ENCODE data around the gene DCXR. TPM values are rescaled to one million over a fixed set of nuclear protein-coding genes. Genes with fewer than 3 reads are reported as not detected.

The DCXR gene
- total RNA-seq, 8 experiments from 2014 or later: 55.7 to 94.5 (median 80.7) TPM

DNA sequence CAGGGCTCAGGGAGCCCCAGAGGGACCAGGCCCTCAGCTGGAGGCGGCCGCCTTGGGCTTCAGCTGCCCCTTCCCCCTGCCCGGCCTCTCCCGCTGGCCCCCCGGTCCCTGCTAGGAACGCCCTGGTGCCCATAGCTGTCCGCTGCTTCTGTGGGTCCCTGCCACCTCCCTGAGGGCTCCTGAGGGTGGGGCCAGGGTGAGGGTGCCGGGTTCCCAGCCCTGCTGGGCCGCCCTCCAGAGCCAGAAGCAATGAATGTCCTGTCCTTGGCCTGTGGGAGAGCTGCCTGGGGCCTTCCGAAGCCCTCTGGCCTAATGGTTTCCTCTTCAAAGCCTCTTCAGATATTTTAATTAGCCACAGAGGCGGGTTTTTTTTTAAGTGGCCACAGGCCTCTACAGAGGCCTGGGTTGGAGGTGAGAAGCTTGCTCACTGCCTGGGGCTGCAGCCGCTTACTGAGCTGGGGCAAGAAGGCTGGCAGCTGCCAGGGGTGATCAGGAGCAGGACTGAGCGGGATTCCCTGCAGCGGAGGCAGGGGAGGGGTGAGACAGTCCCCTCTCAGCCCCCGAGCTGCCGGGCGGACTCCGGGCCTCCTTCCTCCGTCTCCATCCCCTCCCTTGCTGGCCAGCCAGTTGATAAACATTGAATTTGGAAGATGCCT is 24.7 kb downstream of the DCXR start:
- in situ Hi-C loops (cut with MboI; ENCODE audit: low pct_unique_long_range_greater_than_20kb in 2 of 9, low sequenced_read_pairs in 9 of 9, unreplicated experiment in 9 of 9): no loop called here
- 40 to 90% (median 81%) methylated on average over 1 to 5 of the region's 19 CpGs; no CpG with 5 or more reads in 4 of the 10 experiments for WGBS, 10 experiments
- H3K4me3 ChIP-seq: no peak overlapping the region
- peak; percentile 30 to 60 (median 50) for ATAC-seq (replicated peaks in 6 of 8)
- H3K27ac ChIP-seq: peak overlapping the region; percentile 7 to 49
- H3K4me1 ChIP-seq (replicated peaks in 1 of 2): peaks cover 13 to 25% of the 10 kb centered on the region in 2 donors

DNA sequence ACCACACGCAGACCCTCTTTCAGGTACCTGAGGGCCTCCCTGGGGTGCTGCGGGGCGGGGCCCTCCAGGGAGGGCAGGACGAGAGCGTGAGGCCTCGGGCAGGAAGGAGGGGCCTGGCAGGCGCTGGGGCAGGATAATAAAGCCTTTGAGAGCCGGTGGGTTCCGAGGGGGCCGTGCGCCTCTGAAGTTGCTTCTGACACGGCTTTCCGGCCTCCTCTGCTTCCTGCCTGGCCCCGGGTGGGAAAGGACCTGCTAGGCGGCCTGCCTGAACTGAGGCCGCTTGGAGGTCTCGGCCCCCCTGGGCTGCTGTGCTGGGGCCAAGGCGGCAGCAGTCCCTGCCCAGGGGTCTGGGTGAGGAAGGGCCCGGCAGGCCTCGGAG is 25.2 kb downstream of the DCXR start:
- in situ Hi-C loops (cut with MboI; ENCODE audit: low pct_unique_long_range_greater_than_20kb in 2 of 9, low sequenced_read_pairs in 9 of 9, unreplicated experiment in 9 of 9): no loop called here
- no peak overlapping the region for H3K4me3 ChIP-seq
- ATAC-seq (replicated peaks in 6 of 8): peak in 2 of 8 experiments; percentile 0 to 3
- WGBS, 10 experiments: 26 to 80% methylated on average over 4 to 7 of the region's 20 CpGs; no CpG with 5 or more reads in 8 of the 10 experiments
- H3K4me1 ChIP-seq (replicated peaks in 1 of 2): peaks cover 13 to 25% of the 10 kb centered on the region in 2 donors
- H3K27ac ChIP-seq: peak overlapping the region; percentile 7 to 49

DNA sequence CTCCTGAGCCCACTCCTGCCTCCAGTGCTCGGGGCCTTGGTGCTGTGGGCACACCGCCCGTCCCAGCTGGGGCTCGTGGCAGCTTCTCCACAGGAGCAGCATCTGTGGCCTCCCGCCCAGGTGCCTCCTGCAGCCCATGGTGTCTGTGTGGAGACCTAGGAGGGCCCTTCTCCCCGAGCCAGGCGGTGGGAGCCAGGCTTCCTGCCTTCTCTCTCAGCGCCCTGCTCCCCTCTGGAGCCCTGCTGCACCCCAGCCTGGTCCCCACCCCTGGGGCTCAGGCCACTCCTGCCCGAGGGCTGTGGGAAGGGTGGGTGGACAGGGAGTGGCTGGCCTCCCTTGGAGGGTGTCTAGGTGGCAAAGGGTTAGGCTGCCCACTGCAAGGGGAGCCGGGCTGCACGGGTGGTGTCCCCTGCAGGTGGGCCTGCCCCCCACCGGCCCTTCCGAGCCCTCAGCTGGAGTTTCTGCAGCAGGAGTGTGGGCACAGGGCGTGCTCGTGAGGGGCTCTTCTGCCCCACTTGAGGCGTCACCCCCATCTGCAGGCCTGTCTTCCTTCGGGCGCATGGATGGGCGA is 25.8 kb downstream of the DCXR start:
- Histone ChIP-seq H3K27ac (no peak overlapping the region), H3K4me3 (no peak overlapping the region), H3K4me1 (replicated peaks in 1 of 2) (peaks cover 13 to 29% of the 10 kb centered on the region in 2 donors)
- ATAC-seq (replicated peaks in 6 of 8): no peak
- 75 to 100% (median 100%) methylated on average over 1 to 5 of the region's 19 CpGs; no CpG with 5 or more reads in 7 of the 10 experiments for WGBS, 10 experiments
- in situ Hi-C loops (cut with MboI; ENCODE audit: low pct_unique_long_range_greater_than_20kb in 2 of 9, low sequenced_read_pairs in 9 of 9, unreplicated experiment in 9 of 9): no loop called here

DNA sequence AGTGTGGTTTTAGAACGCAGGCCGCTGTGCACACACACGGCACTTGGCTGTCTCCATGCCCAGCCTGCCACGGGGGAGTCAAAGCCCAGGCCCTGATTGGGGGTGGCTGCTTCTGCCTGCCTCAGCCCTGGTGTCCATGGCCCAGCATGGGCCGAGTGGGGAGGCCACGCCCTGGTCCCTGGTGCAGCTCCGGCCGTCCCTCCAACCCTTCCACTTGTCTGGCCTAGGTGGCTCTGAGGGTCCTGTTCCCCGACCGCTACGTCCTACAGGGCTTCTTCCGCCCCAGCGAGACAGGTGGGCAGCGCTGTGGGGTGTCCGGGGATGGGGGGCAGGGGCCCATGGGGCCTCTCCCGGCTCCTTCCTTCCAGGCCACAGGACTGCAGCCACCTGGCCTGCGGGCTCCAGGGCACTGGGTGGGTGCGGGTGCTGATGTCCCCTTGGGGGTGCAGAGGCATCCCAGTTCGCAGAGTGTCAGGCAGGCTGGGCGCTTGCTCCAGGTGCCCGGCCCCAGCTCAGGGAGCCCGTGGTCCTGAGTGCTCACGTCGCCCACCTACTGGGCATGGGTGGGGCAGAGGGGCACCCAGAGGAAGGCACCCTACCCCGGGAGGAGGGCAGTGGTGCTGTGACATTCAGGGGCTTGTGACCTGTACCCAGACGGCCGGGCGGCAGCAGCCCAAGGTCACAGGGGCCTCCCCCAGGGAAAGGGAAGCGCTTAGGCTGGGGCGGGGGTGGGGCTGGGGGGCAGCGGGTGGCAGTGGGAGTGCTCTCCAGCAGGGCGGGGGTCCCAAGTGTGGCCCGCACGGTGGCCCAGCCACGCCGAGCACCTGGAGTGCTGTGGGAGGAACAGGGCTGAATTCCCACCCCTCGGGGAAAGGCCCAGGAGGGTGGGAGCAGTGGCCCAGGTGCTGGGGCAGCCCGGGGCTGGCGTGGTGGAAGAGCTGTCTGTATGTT is 26.6 kb downstream of the DCXR start:
- in situ Hi-C loops (cut with MboI; ENCODE audit: low pct_unique_long_range_greater_than_20kb in 2 of 9, low sequenced_read_pairs in 9 of 9, unreplicated experiment in 9 of 9): no loop called here
- WGBS, 10 experiments: 67 to 100% (median 75%) methylated on average over 2 to 5 of the region's 39 CpGs; no CpG with 5 or more reads in 6 of the 10 experiments
- H3K4me3 ChIP-seq: no peak overlapping the region
- H3K4me1 ChIP-seq (replicated peaks in 1 of 2): peaks cover 13 to 32% of the 10 kb centered on the region in 2 donors
- ATAC-seq (replicated peaks in 6 of 8): no peak
- no peak overlapping the region for H3K27ac ChIP-seq

DNA sequence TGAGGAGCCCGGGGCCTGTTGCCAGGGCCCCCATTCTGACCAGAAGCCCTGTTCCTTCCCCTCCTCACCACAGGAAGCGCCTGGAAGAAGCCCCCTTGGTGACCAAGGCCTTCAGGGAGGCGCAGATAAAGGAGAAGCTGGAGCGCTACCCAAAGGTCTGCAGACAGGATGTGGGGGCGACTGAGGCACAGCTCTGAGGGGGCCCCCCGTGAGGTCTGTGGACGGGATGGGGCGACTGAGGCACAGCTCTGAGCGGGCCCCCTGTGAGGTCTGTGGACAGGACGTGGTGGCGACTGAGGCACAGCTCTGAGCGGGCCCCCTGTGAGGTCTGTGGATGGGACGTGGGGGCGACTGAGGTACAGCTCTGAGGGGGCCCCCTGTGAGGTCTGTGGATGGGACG is 28.1 kb downstream of the DCXR start:
- WGBS, 10 experiments: 96 to 100% methylated on average over 2 to 4 of the region's 15 CpGs; no CpG with 5 or more reads in 8 of the 10 experiments

DNA sequence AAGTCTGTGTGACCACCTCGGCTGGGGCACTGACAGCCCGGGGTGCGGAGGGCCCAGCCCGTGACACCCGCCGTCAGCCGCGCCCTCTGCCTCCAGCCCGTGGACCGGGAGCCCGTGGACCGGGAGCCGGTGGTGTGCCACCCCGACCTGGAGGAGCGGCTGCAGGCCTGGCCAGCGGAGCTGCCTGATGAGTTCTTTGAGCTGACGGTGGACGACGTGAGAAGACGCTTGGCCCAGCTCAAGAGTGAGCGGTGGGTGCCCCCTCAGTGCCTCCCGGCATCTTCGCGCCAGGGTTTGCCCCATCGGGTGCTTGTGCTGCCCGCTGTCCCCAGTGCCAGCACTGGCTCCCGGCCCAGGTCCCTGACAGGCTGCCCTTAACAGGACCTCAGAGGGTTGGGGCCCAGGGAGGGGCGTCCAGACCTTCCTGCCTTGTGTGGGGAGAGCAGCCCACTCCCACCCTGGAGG is 28.5 kb downstream of the DCXR start:
- Histone ChIP-seq H3K27ac (no peak overlapping the region), H3K4me3 (no peak overlapping the region), H3K4me1 (replicated peaks in 1 of 2) (peaks cover 13 to 30% of the 10 kb centered on the region in 2 donors)
- in situ Hi-C loops (cut with MboI; ENCODE audit: low pct_unique_long_range_greater_than_20kb in 2 of 9, low sequenced_read_pairs in 9 of 9, unreplicated experiment in 9 of 9): no loop called here
- WGBS, 10 experiments: 90 to 100% (median 100%) methylated on average over 1 to 4 of the region's 28 CpGs; no CpG with 5 or more reads in 7 of the 10 experiments
- ATAC-seq (replicated peaks in 6 of 8): no peak

More for the DNA sequence above, 28.1 kb downstream of the DCXR start:
- ATAC-seq (replicated peaks in 6 of 8): no peak
- Histone ChIP-seq H3K4me3 (no peak overlapping the region), H3K4me1 (replicated peaks in 1 of 2) (peaks cover 13 to 26% of the 10 kb centered on the region in 2 donors), H3K27ac (no peak overlapping the region)
- in situ Hi-C loops (cut with MboI; ENCODE audit: low pct_unique_long_range_greater_than_20kb in 2 of 9, low sequenced_read_pairs in 9 of 9, unreplicated experiment in 9 of 9): no loop called here

DNA sequence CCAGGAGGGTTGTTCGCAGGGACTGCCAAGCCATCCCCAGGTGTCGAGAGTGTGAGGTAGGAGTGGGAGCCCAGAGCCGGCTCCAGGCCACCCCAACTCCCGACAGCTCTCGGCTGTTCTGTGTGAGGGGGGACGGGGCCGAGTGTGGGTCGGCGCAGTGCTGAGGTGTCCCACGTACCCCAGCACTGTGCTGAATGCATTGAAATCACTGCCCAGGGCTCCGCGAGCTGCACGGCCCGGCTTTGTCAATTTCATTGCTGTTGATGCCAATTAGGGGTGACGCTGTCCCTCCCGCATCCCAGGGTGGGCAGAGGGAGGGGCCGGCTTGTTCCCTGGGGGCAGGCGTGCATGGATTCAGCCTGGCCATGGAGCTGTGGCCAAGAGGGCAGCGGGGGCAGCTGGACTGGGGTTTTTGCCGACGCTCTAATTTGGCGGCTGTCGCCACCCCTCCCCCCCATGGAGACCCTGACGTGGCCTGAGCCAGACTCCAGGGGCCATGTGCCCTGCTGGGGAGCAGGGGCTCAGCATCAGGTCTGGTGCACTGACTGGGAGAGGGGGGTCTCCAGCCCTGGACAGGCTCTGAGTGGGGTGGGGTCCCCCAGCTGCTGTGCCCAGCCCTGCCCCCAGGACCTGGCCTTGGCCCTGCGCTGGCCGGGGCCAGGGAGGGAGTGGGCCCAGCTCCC is 29.1 kb downstream of the DCXR start:
- no peak overlapping the region for H3K4me3 ChIP-seq
- no peak for ATAC-seq (replicated peaks in 6 of 8)
- 80 to 100% (median 90%) methylated on average over 3 to 8 of the region's 26 CpGs; no CpG with 5 or more reads in 7 of the 10 experiments for WGBS, 10 experiments
- H3K27ac ChIP-seq: no peak overlapping the region
- peaks cover 13 to 35% of the 10 kb centered on the region in 2 donors for H3K4me1 ChIP-seq (replicated peaks in 1 of 2)
- in situ Hi-C loops (cut with MboI; ENCODE audit: low pct_unique_long_range_greater_than_20kb in 2 of 9, low sequenced_read_pairs in 9 of 9, unreplicated experiment in 9 of 9): no loop called here

DNA sequence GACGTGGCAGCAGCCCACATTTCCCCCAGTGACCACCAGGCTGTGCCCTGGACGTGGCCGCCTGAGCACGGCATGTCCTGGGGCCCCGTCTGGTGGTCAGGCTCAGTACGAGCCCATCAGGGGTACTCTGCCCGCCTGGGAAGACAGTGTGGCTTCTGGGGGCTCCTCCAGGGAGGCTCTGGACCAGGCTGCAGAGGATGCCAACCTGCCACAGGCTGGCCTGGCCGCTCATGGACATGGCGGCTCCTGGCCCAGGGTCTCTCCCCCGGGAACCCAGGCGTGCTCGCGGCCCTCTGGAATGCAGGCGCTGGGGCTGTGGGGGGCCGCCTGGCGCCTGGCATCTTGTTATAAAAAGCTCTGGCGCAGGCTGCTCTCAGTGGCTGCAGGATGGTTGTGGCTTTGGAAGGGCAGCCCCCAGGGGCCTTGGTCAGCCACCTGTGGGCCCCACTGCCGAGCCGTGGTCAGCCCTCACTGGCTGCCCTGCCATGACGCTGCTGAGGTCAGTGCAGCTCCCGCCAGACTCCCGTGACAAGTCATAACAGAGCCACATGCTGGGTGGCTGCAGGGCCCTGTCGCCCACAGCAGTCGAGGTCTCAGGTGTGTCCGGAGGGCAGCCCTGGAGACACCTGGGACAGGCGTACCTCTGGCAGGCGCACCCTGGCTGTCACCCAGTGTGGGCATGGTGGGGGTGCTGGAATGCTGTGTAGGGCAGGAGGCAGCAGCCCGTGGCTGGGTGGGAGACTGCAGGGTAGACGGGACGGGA is 29.8 kb downstream of the DCXR start:
- H3K27ac ChIP-seq: no peak overlapping the region
- H3K4me3 ChIP-seq: no peak overlapping the region
- ATAC-seq (replicated peaks in 6 of 8): no peak
- 93 to 100% methylated on average over 3 to 4 of the region's 30 CpGs; no CpG with 5 or more reads in 8 of the 10 experiments for WGBS, 10 experiments
- peaks cover 7 to 30% of the 10 kb centered on the region in 2 donors for H3K4me1 ChIP-seq (replicated peaks in 1 of 2)
- in situ Hi-C loops (cut with MboI; ENCODE audit: low pct_unique_long_range_greater_than_20kb in 2 of 9, low sequenced_read_pairs in 9 of 9, unreplicated experiment in 9 of 9): no loop called here

DNA sequence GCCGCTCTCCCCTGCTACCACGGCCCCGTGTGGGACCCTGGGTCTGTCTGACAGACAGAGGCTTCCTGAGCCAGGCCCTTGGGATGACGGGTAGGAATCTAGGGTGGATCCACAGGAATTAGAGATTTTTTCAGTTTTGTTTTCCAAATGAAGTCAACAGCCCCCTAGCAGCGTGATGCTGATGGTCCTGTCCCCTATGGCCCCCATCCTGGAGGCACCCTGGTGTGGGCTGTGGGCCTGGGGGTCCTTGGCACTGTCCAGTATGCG is 30.3 kb downstream of the DCXR start:
- WGBS, 10 experiments: 86 to 100% (median 90%) methylated on average over 1 to 2 of the region's 6 CpGs; no CpG with 5 or more reads in 7 of the 10 experiments
- H3K27ac ChIP-seq: no peak overlapping the region

DNA sequence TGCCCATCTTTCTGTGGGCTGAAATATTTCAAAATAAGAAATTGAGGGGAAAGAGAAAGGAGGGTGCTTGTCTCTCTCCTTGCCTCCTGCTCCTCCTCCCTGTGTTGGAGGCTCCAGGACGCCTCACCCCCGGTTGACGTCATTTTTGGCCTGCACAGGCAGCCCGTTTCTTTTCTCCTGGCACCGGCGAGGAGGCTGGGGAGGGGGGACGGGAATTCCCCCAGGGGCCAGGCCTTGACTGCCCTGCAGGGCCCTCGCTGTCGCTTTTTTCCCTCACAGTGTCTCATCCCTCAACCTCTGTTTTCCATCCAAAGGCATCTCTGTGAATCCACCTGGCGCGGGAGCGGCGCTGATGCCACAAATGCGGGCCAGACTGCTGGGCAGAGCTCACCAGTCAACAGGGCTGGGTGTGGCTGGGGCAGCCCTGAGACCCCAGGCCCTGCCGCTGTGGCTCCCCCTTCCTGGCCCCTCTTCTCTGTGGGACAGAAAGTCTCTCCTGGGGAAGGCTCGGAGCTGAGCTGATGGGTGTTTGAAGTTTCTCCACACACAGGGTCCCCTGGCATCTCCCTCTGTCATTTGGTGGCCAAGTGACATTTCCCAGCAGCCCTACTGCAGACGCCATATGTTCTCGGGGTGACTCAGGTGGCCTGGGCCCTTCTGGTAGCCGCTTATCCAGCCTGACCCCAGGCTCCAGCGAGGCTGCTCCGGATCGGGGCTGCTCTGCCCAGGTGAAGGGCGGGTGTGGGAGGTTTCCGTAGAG is 30.8 kb downstream of the DCXR start:
- WGBS, 10 experiments: 85 to 100% (median 93%) methylated on average over 1 to 3 of the region's 24 CpGs; no CpG with 5 or more reads in 6 of the 10 experiments
- no peak overlapping the region for H3K4me3 ChIP-seq
- H3K27ac ChIP-seq: no peak overlapping the region
- peaks cover 0 to 22% of the 10 kb centered on the region in 2 donors for H3K4me1 ChIP-seq (replicated peaks in 1 of 2)
- ATAC-seq (replicated peaks in 6 of 8): peak in 2 of 8 experiments; percentile 3 to 12
- in situ Hi-C loops (cut with MboI; ENCODE audit: low pct_unique_long_range_greater_than_20kb in 2 of 9, low sequenced_read_pairs in 9 of 9, unreplicated experiment in 9 of 9): no loop called here

More for the DNA sequence above, 30.3 kb downstream of the DCXR start:
- no peak overlapping the region for H3K4me3 ChIP-seq
- in situ Hi-C loops (cut with MboI; ENCODE audit: low pct_unique_long_range_greater_than_20kb in 2 of 9, low sequenced_read_pairs in 9 of 9, unreplicated experiment in 9 of 9): no loop called here
- ATAC-seq (replicated peaks in 6 of 8): no peak
- H3K4me1 ChIP-seq (replicated peaks in 1 of 2): peaks cover 2 to 25% of the 10 kb centered on the region in 2 donors

DNA sequence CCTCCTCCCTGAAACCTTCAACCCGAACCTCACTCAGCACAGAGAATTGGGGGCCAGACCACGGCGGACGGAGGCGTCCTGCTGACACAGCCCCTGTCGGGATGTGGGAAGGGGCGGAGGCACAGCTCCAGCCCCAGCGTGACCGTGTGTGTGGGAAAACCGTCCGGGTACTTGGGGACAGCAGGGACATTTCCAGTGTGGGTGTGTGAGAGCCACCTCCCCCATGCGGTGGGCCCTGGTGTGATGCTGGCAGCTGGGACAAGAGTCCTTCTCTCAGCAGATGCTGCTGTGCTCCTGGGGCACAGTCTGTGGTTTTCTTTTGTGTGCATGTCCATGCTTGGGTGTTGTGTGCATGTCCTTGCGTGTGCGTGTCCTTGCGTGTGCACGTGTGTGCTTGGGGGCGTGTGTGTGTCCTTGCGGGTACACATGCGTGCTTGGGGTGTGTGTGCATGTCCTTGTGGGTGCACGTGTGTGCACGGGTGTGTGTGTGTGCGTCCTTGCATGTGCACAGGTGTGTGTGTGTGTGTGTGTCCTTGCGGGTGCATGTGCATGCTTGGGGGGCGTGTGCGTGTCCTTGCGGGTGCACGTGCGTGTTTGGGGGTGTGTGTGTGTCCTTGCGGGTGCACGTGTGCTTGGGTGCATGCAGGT is 31.7 kb downstream of the DCXR start:
- no peak overlapping the region for H3K4me3 ChIP-seq
- ATAC-seq (replicated peaks in 6 of 8): no peak
- no peak overlapping the region for H3K27ac ChIP-seq
- in situ Hi-C loops (cut with MboI; ENCODE audit: low pct_unique_long_range_greater_than_20kb in 2 of 9, low sequenced_read_pairs in 9 of 9, unreplicated experiment in 9 of 9): no loop called here
- peaks cover 0 to 22% of the 10 kb centered on the region in 2 donors for H3K4me1 ChIP-seq (replicated peaks in 1 of 2)
- 73 to 100% (median 86%) methylated on average over 1 to 10 of the region's 30 CpGs; no CpG with 5 or more reads in 4 of the 10 experiments for WGBS, 10 experiments
